Neutrophil (primary cell): Measurements from ENCODE around the gene EGR4.

Source experiments
- H3K27ac ChIP-seq: fragments of 200-600 bp; sonication (generic); 2 replicates; pipeline ENCODE4 v1.5.1; 2016; ENCODE audit warnings: mild to moderate bottlenecking, moderate library complexity
- H3K27me3 ChIP-seq: fragments of 200-600 bp; sonication (generic); 2 replicates; pipeline ENCODE4 v1.6.0; 2016; ENCODE audit warnings: mild to moderate bottlenecking
- H3K36me3 ChIP-seq: fragments of 200-600 bp; sonication (generic); 2 replicates; pipeline ENCODE4 v1.5.1; 2017
- H3K4me1 ChIP-seq, 2 experiments: fragments of 200-600 bp in 1 of 2; sonication (generic) in 1 of 2; 1 replicate in 1 of 2; 2 replicates in 1 of 2; pipeline versions ENCODE4 v1.5.1 to v1.6.1; 2013 to 2016; ENCODE audit warnings: low read depth in 1 of 2, low read length in 1 of 2, mild to moderate bottlenecking in 1 of 2, moderate library complexity in 1 of 2; ENCODE audit not compliant: control insufficient read depth in 1 of 2, insufficient read depth in 1 of 2
- H3K4me3 ChIP-seq, 2 experiments: fragments of 200-600 bp in 1 of 2; sonication (generic) in 1 of 2; 1 replicate in 1 of 2; 2 replicates in 1 of 2; pipeline ENCODE4 v1.5.1; 2013 to 2016; ENCODE audit warnings: low read depth in 1 of 2, low read length in 1 of 2, mild to moderate bottlenecking in 1 of 2, moderate library complexity in 1 of 2
- H3K9me3 ChIP-seq: fragments of 200-600 bp; sonication (generic); 2 replicates; pipeline ENCODE4 v1.5.1; 2016
- TF ChIP-seq, protein P1 (sequence below): fragments of 200-600 bp; sonication (generic); IDR thresholded peaks from 2 replicates; pipeline ENCODE4 v1.5.1; 2016; ENCODE audit warnings: antibody characterized with exemption

EGR4 gene

GRCh38 chr2:73293534-73294171 lies at the start of gene EGR4:
Gene EGR4 (minus strand): TSS chr2:73293548. CDS start chr2:73293317, 231 bp downstream.
- Histone ChIP-seq H3K9me3 (no peaks in the 10 kb centered on the region), H3K27ac (no peak within 1 kb of the TSS), H3K4me1 (peaks cover 4 to 18% of the 10 kb centered on the region in 2 experiments), H3K36me3 (no peaks in the 10 kb centered on the region), H3K4me3 (peak within 1 kb of the TSS in 1 of 2 experiments; percentile 14), H3K27me3 (peaks cover 100% of the 10 kb centered on the region)
- TF ChIP-seq, protein P1, sequence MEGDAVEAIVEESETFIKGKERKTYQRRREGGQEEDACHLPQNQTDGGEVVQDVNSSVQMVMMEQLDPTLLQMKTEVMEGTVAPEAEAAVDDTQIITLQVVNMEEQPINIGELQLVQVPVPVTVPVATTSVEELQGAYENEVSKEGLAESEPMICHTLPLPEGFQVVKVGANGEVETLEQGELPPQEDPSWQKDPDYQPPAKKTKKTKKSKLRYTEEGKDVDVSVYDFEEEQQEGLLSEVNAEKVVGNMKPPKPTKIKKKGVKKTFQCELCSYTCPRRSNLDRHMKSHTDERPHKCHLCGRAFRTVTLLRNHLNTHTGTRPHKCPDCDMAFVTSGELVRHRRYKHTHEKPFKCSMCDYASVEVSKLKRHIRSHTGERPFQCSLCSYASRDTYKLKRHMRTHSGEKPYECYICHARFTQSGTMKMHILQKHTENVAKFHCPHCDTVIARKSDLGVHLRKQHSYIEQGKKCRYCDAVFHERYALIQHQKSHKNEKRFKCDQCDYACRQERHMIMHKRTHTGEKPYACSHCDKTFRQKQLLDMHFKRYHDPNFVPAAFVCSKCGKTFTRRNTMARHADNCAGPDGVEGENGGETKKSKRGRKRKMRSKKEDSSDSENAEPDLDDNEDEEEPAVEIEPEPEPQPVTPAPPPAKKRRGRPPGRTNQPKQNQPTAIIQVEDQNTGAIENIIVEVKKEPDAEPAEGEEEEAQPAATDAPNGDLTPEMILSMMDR = no peak

DNA sequence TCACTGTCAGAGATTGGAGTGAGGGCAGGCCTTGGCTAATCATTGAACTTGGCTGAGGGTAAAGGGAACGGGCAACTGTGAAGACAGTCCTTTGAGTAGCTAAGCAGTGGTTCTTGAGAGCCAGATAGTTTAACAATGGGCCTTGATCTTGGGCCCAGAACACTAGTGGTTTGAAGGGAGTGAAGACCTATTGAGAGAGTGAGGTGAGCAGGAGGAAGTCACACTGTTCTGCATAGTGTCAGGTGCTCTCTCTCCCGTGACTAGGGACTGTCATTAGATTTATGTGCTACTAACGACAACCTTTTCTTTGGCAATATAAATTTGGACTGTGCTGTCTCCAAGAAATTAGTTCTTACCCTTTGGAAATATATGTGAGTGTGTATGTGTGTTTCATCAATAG lies 47.7 kb upstream of the EGR4 start:
- peaks cover 19% of the 10 kb centered on the region for H3K27me3 ChIP-seq
- H3K9me3 ChIP-seq = no peaks in the 10 kb centered on the region
- H3K4me3 ChIP-seq = no peak overlapping the region
- no peaks in the 10 kb centered on the region for H3K4me1 ChIP-seq
- TF ChIP-seq, protein P1 = no peak
- no peaks in the 10 kb centered on the region for H3K36me3 ChIP-seq
- no peak overlapping the region for H3K27ac ChIP-seq

DNA sequence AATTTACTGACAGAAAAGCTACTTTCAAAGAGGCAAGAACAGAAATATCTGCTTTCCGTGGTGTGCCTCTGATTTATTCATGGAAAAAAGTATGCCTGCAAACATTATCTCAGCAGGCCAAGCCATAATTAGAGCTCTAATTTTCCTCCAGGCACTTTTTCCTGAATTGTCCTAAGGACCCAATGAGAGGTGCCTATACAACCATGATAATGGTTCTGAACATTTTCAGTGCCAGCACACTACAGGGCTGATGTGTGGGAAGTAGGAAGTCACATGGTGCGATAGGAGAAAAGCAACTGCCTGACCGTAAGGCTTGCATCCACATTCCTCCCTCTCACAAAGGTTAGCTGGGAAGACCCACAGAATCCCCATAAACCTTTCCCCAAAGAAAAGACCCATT lies 45.9 kb upstream of the EGR4 start:
- Histone ChIP-seq H3K27me3 (peaks cover 28% of the 10 kb centered on the region), H3K9me3 (no peaks in the 10 kb centered on the region), H3K27ac (no peak overlapping the region), H3K36me3 (no peaks in the 10 kb centered on the region), H3K4me1 (no peaks in the 10 kb centered on the region), H3K4me3 (no peak overlapping the region)
- TF ChIP-seq, protein P1 = no peak

GRCh38 chr2:73337828-73338227 lies 44.5 kb upstream of the EGR4 start:
- TF ChIP-seq, protein P1 = no peak
- Histone ChIP-seq H3K36me3 (no peaks in the 10 kb centered on the region), H3K27ac (no peak overlapping the region), H3K9me3 (no peaks in the 10 kb centered on the region), H3K4me1 (no peaks in the 10 kb centered on the region), H3K27me3 (peaks cover 33% of the 10 kb centered on the region), H3K4me3 (no peak overlapping the region)

GRCh38 chr2:73334620-73335019 lies 41.3 kb upstream of the EGR4 start:
- H3K27ac ChIP-seq = no peak overlapping the region

More at GRCh38 chr2:73334620-73335019, 41.3 kb upstream of the EGR4 start:
- Histone ChIP-seq H3K36me3 (no peaks in the 10 kb centered on the region), H3K4me1 (peaks cover 9 to 14% of the 10 kb centered on the region in 2 experiments), H3K27me3 (peaks cover 37% of the 10 kb centered on the region), H3K4me3 (no peak overlapping the region), H3K9me3 (no peaks in the 10 kb centered on the region)
- TF ChIP-seq, protein P1 = no peak
